GM18505 (cell line): ENCODE results near the gene PRC1.
"Not testable (repeated sequence)": the region's sequence is repeated elsewhere in the genome, so short reads cannot be mapped to it uniquely, and the experiment has no call there.

ENCODE experiments used
- ATAC-seq: cut with Tn5 transposase; IDR thresholded peaks from one replicate; pipeline ENCODE4 v1.9.1; 2021; ENCODE audit not compliant: unreplicated experiment
- POLR2A ChIP-seq: IDR thresholded peaks from 4 replicates; pipeline ENCODE4 v1.6.1; 2011; ENCODE audit warnings: borderline replicate concordance; ENCODE audit not compliant: insufficient read depth, insufficient read length; ENCODE audit errors: extremely low read depth

The PRC1 gene

DNA sequence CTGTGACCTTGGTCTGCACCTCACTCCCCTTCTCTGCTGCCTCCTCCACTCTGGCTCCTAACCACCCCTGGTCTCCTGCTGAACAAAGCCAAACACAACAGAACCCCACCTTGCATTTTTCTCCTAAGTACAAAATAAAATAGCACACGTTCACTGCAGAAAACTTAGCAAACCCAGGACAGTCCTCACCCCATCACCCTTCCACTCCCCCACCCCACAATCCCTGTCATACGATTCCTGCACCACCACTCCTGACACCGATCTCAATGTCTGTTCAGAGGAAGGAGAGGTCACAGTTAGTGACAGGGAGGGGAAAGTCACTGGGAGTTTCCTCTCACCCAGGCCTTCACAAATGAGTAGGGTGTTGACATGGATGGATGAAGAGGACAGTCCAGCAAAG is 23.8 kb upstream of the PRC1 start:
- TF ChIP-seq POLR2A = no peak
- no peak for ATAC-seq

DNA sequence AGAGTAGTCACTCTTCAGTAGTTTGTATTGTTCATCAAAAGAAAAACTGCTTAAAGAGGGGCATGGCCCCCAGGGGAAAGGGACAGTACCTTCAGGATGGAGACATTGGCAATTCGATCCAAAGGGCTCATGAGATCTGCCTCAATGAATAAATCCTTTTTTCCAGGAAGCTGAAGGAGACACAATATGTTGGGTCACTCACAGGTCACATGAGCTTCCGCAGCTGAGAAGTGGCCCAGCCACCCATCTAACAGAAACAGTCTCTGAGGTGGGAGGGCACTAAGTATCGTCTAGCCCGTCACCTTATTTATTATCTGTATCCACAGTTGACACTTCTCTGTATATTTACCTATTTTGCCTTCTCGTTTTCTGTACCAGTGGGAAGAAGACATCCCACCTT is 23.4 kb upstream of the PRC1 start:
- TF ChIP-seq POLR2A = no peak
- no peak for ATAC-seq

- ATAC-seq = not testable (repeated sequence)
These were observed 19.4 kb upstream of the PRC1 start for GRCh38 chr15:91013701-91014100.

GRCh38 chr15:91007266-91007665 is 12.9 kb upstream of the PRC1 start:
- no peak for ATAC-seq
- no peak for TF ChIP-seq POLR2A

DNA sequence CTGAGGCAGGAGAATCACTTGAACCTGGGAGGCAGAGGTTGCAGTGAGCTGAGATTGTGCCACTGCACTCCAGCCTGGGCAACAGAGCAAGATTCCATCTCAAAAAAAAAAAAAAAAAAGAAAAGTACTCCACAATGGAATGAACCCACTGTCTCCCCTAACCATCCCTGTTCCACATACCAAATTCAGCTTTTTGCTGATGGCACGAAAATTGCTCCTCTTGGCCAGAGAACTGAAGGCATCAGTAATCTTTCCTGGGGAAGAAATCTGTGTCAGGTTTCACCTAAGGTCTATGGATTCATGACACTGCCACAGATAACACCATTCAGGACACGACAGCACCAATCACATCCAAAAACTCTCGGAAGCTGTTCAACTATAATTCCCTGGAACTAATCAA is 6.9 kb upstream of the PRC1 start:
- no peak for ATAC-seq
- no peak for TF ChIP-seq POLR2A

DNA sequence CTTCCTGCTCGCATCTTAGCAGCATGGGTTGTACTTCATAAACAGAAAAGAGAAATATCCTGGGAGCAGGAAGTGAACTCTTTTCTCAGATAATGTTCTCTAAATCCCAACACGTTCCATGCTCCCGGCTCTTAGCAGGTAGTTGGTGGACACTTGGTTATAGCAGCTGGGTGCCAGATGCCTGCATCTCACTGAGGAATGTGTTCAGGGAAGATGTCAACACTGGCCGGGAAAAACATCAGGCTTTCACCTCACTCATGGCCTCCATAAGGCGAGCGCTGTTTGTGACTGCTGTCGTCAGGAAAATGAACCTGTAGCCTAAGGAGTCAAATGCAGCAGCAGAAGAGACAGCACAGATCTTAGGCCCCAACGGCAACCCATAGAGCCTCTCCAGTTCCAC is 4.4 kb upstream of the PRC1 start:
- TF ChIP-seq POLR2A = no peak
- ATAC-seq = no peak

- ATAC-seq = peak; percentile 21
- no peak for TF ChIP-seq POLR2A
These were observed 297 bp downstream of the PRC1 start for GRCh38 chr15:90994059-90994416.

- TF ChIP-seq POLR2A = no peak
- ATAC-seq = no peak
These were observed 2.6 kb downstream of the PRC1 start for GRCh38 chr15:90991587-90992285.

DNA sequence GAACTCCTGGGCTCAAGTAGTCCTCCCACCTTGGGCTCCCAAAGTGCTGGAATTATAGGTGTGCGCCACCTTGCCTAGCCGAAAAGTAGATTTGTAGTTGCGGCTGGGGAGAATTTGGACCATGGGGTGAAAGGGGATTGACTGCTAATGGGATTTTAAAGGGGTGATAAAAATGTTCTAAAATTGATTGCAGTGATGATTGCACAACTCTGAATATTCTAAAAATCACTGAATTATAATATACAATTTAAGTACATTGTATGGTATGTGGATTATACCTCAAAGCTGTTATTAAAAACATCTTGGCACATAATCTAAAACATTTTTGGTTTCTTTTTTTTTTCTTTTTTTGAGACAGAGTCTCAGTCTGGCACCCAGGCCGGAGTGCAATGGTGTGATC is 3.9 kb downstream of the PRC1 start:
- no peak for TF ChIP-seq POLR2A
- no peak for ATAC-seq

DNA sequence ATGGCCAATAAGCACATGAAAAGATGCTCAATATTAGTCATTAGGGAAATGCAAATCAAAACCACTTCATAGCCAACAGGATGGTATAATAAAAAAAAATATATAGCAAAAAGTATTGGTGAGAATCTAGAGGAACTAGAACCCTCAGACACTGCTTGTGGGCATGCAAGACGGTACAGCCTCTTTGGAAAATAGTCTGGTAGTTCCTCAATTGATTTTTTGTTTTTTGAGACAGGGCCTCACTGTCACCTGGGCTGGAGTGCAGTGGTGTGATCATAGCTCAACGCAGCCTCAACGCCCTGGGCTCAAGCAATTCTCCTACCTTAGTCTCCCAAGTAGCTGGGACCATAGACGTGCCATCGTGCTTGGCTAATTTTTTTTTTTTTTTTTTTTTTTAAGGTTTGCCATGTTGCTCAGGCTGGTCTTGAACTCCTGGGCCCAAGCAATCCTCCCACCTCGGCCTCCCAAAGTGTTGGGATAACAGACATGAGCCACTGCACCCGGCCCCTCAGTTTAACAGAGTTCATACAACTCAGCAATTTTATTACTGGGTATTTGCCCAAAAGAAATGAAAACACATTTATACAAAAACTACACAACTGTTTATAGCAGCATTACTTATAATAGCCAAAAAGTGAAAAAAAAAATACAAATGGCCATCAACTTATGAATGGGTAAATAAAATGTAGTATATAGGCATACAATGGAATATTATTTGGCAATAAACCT is 5.1 kb downstream of the PRC1 start:
- no peak for ATAC-seq
- TF ChIP-seq POLR2A = no peak

DNA sequence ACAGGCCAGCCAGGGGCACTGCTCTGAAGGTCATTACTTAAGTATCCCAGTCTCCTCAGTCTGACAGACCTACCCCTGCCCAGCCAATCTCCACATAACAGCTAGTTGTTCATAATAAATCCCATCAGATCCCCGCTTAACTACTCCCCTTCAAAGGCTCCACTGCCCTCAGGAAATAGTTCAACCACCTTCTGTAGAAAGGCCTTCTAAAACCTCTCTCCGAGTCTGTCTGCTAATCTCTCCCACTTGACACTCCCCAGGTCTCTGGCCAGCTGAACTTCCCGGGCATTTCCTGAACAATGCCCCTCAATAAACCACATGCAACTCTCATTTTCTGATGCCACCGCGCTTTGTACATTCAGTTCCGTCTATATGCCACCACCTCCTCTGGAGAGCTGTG is 6.0 kb downstream of the PRC1 start:
- ATAC-seq = no peak
- TF ChIP-seq POLR2A = no peak

DNA sequence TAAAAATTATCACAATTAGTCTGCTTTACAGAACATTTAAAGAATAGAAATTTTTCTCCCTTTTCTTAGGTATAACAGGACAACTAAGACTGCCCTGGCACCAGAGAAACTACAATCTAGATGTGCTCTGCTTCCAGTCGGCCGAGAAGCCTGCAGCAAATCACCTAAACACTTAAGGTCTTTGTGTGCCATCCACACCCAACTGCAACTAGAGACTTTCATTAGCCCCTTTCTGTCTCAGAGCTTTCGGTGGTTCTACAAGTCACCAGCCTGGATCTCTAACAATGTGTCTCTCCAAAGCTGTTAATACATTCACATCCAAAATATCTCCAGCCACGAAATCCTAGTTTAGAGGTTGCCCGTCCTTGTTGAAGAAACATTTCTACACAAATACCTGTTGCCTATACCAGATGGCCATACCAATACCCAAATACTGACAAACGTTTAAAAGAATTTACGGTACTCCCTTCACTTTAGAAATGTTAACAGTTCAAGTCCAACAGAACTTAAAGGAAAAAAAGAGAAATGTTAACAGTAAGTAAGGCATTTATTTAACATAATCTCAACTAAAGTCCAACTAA is 6.7 kb downstream of the PRC1 start:
- no peak for TF ChIP-seq POLR2A

GRCh38 chr15:90986790-90987507 is 7.4 kb downstream of the PRC1 start:
- peak; percentile 3 for TF ChIP-seq POLR2A
- peak; percentile 55 for ATAC-seq

More for the DNA sequence above, 6.7 kb downstream of the PRC1 start:
- no peak for ATAC-seq
